Measurements from ENCODE around the gene S1PR3.

S1PR3 gene

GRCh38 chr9:88993871-88994460 is 2.7 kb downstream of the S1PR3 start:
- no peak for DNase-seq

GRCh38 chr9:88994469-88995199 is 3.4 kb downstream of the S1PR3 start:
- no peak for DNase-seq

- DNase-seq: no peak
Observed at GRCh38 chr9:88995200-88995577, 3.9 kb downstream of the S1PR3 start.

GRCh38 chr9:88995627-88996026 is 4.4 kb downstream of the S1PR3 start:
- DNase-seq: no peak

- no peak for DNase-seq
Observed at GRCh38 chr9:88996046-88996920, 5.0 kb downstream of the S1PR3 start.

- DNase-seq: no peak
Observed at GRCh38 chr9:88996921-88997235, 5.6 kb downstream of the S1PR3 start.

GRCh38 chr9:88997646-88998045 is 6.4 kb downstream of the S1PR3 start:
- no peak for DNase-seq

- no peak for DNase-seq
Observed at GRCh38 chr9:88998503-88998902, 7.2 kb downstream of the S1PR3 start.

GRCh38 chr9:88998911-88999310 is 7.6 kb downstream of the S1PR3 start:
- no peak for DNase-seq

GRCh38 chr9:89000371-89000781 is 9.1 kb downstream of the S1PR3 start:
- no peak for DNase-seq

- peak; percentile 79 for DNase-seq
Observed at GRCh38 chr9:89000973-89001916, 10.0 kb downstream of the S1PR3 start.

GRCh38 chr9:89001917-89002540 is 10.8 kb downstream of the S1PR3 start:
- DNase-seq: no peak

- DNase-seq: no peak
Observed at GRCh38 chr9:89002987-89003386, 11.7 kb downstream of the S1PR3 start.

GRCh38 chr9:89005323-89005722 is 14.1 kb downstream of the S1PR3 start:
- no peak for DNase-seq

- no peak for DNase-seq
Observed at GRCh38 chr9:89006267-89006666, 15.0 kb downstream of the S1PR3 start.

- no peak for DNase-seq
Observed at GRCh38 chr9:89006996-89007967, 16.0 kb downstream of the S1PR3 start.

GRCh38 chr9:89008055-89008743 is 16.9 kb downstream of the S1PR3 start:
- no peak for DNase-seq

- no peak for DNase-seq
Observed at GRCh38 chr9:89008744-89009545, 17.7 kb downstream of the S1PR3 start.

GRCh38 chr9:89009546-89009840 is 18.2 kb downstream of the S1PR3 start:
- no peak for DNase-seq

GRCh38 chr9:89010056-89010455 is 18.8 kb downstream of the S1PR3 start:
- no peak for DNase-seq

Measured in CD4-positive, alpha-beta T cell treated with Interleukin-6 for 4 hours (primary cell).